Peyer's patch (tissue), 4 donors: ENCODE results near the gene AK1.

Source experiments
- POLR2A ChIP-seq, 2 donors: fragments of 450-650 bp; IDR thresholded peaks; one replicate each; pipeline ENCODE4 v1.5.1; 2017; ENCODE audit warnings: antibody characterized with exemption in 2 of 2, mild to moderate bottlenecking in 2 of 2, moderate library complexity in 2 of 2
- TF ChIP-seq, protein P1 (sequence below), 6 experiments: fragments of 450-650 bp in 4 of 6; fragments of 200-600 bp in 2 of 6; sonication (generic) in 1 of 6; IDR thresholded peaks; one replicate each; pipeline ENCODE4 v1.5.1; 2017 to 2019; ENCODE audit warnings: antibody characterized with exemption in 6 of 6, mild to moderate bottlenecking in 3 of 6, moderate library complexity in 1 of 6

GRCh38 chr9:127817881-127818434 is 59.5 kb downstream of the AK1 start:
- no peak for TF ChIP-seq POLR2A (IDR thresholded peaks at IDR 0.05)
- TF ChIP-seq, protein P1, sequence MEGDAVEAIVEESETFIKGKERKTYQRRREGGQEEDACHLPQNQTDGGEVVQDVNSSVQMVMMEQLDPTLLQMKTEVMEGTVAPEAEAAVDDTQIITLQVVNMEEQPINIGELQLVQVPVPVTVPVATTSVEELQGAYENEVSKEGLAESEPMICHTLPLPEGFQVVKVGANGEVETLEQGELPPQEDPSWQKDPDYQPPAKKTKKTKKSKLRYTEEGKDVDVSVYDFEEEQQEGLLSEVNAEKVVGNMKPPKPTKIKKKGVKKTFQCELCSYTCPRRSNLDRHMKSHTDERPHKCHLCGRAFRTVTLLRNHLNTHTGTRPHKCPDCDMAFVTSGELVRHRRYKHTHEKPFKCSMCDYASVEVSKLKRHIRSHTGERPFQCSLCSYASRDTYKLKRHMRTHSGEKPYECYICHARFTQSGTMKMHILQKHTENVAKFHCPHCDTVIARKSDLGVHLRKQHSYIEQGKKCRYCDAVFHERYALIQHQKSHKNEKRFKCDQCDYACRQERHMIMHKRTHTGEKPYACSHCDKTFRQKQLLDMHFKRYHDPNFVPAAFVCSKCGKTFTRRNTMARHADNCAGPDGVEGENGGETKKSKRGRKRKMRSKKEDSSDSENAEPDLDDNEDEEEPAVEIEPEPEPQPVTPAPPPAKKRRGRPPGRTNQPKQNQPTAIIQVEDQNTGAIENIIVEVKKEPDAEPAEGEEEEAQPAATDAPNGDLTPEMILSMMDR (IDR thresholded peaks at IDR 0.05), result no peak
